CD14-positive monocyte (primary cell): ENCODE measurements around the gene PAX8. TPM values are rescaled to one million over a fixed set of nuclear protein-coding genes. Genes with fewer than 3 reads are reported as not detected.

Experiments
- DNase-seq, 3 donors: peaks; one replicate each; pipeline ENCODE4 v3.0.0-alpha.2; 2011 to 2022
- H2AFZ ChIP-seq: 2 replicates; pipeline ENCODE4 v1.6.0; 2012; ENCODE audit warnings: mild to moderate bottlenecking, low read depth, low read length, inconsistent platforms; ENCODE audit not compliant: insufficient read depth, poor library complexity, severe bottlenecking
- H3K27ac ChIP-seq, 2 donors: 1 replicate in 1 of 2; 2 replicates in 1 of 2; pipeline ENCODE4 v1.5.1; 2012 to 2013; ENCODE audit warnings: low read length in 2 of 2, control low read depth in 1 of 2, inconsistent platforms in 1 of 2, low read depth in 1 of 2, mild to moderate bottlenecking in 1 of 2
- H3K27me3 ChIP-seq, 2 donors: one replicate each; pipeline versions ENCODE4 v1.6.0 to v1.6.1; 2011 to 2013; ENCODE audit warnings: low read length in 2 of 2; ENCODE audit not compliant: control insufficient read depth in 2 of 2, insufficient read depth in 2 of 2
- H3K36me3 ChIP-seq, 2 donors: replicated peaks in 1 of 2; 1 replicate in 1 of 2; 2 replicates in 1 of 2; pipeline versions ENCODE4 v1.5.1 to v1.6.1; 2012 to 2013; ENCODE audit warnings: low read length in 2 of 2, control low read depth in 1 of 2, inconsistent platforms in 1 of 2, mild to moderate bottlenecking in 1 of 2; ENCODE audit not compliant: insufficient read depth in 2 of 2, control insufficient read depth in 1 of 2
- H3K4me1 ChIP-seq, 2 donors: 1 replicate in 1 of 2; 2 replicates in 1 of 2; pipeline versions ENCODE4 v1.5.1 to v1.6.1; 2012 to 2013; ENCODE audit warnings: low read length in 2 of 2, control low read depth in 1 of 2, inconsistent platforms in 1 of 2, mild to moderate bottlenecking in 1 of 2, moderate library complexity in 1 of 2; ENCODE audit not compliant: insufficient read depth in 2 of 2, control insufficient read depth in 1 of 2
- H3K4me2 ChIP-seq: replicated peaks from 2 replicates; pipeline ENCODE3; 2012; ENCODE audit warnings: low read length, moderate library complexity, mild to moderate bottlenecking; ENCODE audit not compliant: poor library complexity, severe bottlenecking; ENCODE audit errors: extremely low read depth
- H3K4me3 ChIP-seq, 3 experiments: fragments of 200-600 bp in 1 of 3; sonication (generic) in 1 of 3; replicated peaks in 1 of 3; 1 replicate in 2 of 3; 2 replicates in 1 of 3; pipeline ENCODE4 v1.5.1; 2011 to 2013; ENCODE audit warnings: low read length in 3 of 3, mild to moderate bottlenecking in 3 of 3, control low read depth in 2 of 3, low read depth in 2 of 3, inconsistent platforms in 1 of 3, moderate library complexity in 1 of 3
- H3K79me2 ChIP-seq: 2 replicates; pipeline ENCODE4 v1.6.0; 2012; ENCODE audit warnings: mild to moderate bottlenecking, control low read depth, inconsistent platforms, low read length, moderate library complexity; ENCODE audit not compliant: insufficient read depth
- H3K9ac ChIP-seq: 2 replicates; pipeline ENCODE4 v1.6.0; 2017; ENCODE audit warnings: low read length, mild to moderate bottlenecking; ENCODE audit not compliant: insufficient read depth, poor library complexity, severe bottlenecking
- H3K9me3 ChIP-seq, 2 donors: replicated peaks in 1 of 2; 1 replicate in 1 of 2; 2 replicates in 1 of 2; pipeline versions ENCODE4 v1.5.1 to v1.6.1; 2012 to 2013; ENCODE audit warnings: low read length in 2 of 2, control low read depth in 1 of 2; ENCODE audit not compliant: control insufficient read depth in 1 of 2, insufficient read depth in 1 of 2
- H4K20me1 ChIP-seq: 2 replicates; pipeline ENCODE4 v1.6.0; 2012; ENCODE audit warnings: mild to moderate bottlenecking, low read length, control low read depth, moderate library complexity; ENCODE audit not compliant: insufficient read depth
- H3K27ac Mint-ChIP-seq, 7 donors: one replicate each; pipeline ENCODE4 v1.8.0; 2020; ENCODE audit warnings: mild to moderate bottlenecking in 7 of 7, mixed read lengths in 7 of 7, moderate library complexity in 6 of 7, inconsistent platforms in 2 of 7
- H3K27me3 Mint-ChIP-seq, 3 donors: one replicate each; pipeline ENCODE4 v1.8.0; 2021 to 2022; ENCODE audit warnings: low read depth in 3 of 3, mild to moderate bottlenecking in 3 of 3, mixed read lengths in 3 of 3, moderate library complexity in 3 of 3, inconsistent platforms in 1 of 3
- H3K36me3 Mint-ChIP-seq, 2 donors: one replicate each; pipeline ENCODE4 v1.8.0; 2020; ENCODE audit warnings: mixed read lengths in 2 of 2, inconsistent platforms in 1 of 2, mild to moderate bottlenecking in 1 of 2
- H3K4me1 Mint-ChIP-seq: one replicate; pipeline ENCODE4 v1.8.0; 2020; ENCODE audit warnings: mild to moderate bottlenecking, mixed read lengths
- H3K4me3 Mint-ChIP-seq, 2 donors: one replicate each; pipeline ENCODE4 v1.8.0; 2020; ENCODE audit warnings: mild to moderate bottlenecking in 2 of 2, mixed read lengths in 2 of 2, moderate library complexity in 1 of 2
- H3K9me3 Mint-ChIP-seq, 7 donors: one replicate each; pipeline ENCODE4 v1.8.0; 2020 to 2022; ENCODE audit warnings: mixed read lengths in 7 of 7, mild to moderate bottlenecking in 6 of 7, moderate library complexity in 6 of 7, inconsistent platforms in 2 of 7
- WGBS: methylation state at CpG from one replicate; pipeline ENCODE4 v1.1.5; 2013; ENCODE audit warnings: missing lambda C conversion rate; ENCODE audit not compliant: insufficient coverage; 5-methylcytosine and 5-hydroxymethylcytosine counted together
- intact Hi-C, 2 donors: fragments of 100-400 bp; cut with micrococcal nuclease; formaldehyde crosslinking; loops; one replicate each; pipeline versions ENCODE4 v1.15.0 to v1.15.1; 2023
- polyA plus RNA-seq, 3 donors: library from polyadenylated mRNA; depleted of rRNA in 1 of 3; unstranded in 2 of 3; stranded (reverse) in 1 of 3; fragments of 300-500 nt in 2 of 3; fragments of >200 nt in 1 of 3; fragmentation: Illumina TruSeq in 2 of 3; gene quantifications; 1 replicate in 2 of 3; 2 replicates in 1 of 3; pipeline ENCODE4 v1.2.3, GENCODE V29; 2012 to 2021
- TF ChIP-seq, protein P1 (sequence below): fragments of 200-600 bp; IDR thresholded peaks from one replicate; pipeline ENCODE4 v1.8.0; 2022; ENCODE audit warnings: antibody characterized with exemption, mild to moderate bottlenecking

PAX8 gene
- polyA plus RNA-seq, 3 donors, result 0.26 to 0.47 (median 0.36) TPM

DNA sequence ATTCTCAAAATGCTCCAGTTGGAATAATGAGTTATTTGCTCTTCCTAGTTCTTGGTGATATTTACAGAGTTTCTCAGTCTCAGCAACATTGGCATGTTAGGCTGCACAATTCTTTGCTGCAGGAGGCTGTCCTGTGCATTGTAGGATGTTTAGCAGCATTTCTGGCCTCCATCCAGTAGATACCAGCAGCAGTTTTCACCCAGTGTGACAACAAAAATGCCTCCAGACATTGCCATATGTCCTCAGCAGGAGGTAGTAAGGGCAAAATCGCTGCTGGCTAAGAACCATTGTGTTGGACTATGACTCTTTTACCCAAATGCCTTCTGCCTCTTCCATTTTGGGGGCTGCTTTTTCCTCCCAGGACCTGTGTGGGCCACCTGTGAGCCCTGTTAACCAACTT lies 50.4 kb downstream of the PAX8 start:
- Histone ChIP-seq H3K4me1 (peaks cover 21 to 24% of the 10 kb centered on the region in 2 donors), H3K4me2 (no peak overlapping the region), H3K27me3 (no peaks in the 10 kb centered on the region), H3K79me2 (no peaks in the 10 kb centered on the region), H3K27ac (no peak overlapping the region), H3K9ac (no peak overlapping the region), H3K36me3 (no peaks in the 10 kb centered on the region), H4K20me1 (no peaks in the 10 kb centered on the region), H3K4me3 (no peak overlapping the region), H2AFZ (no peak overlapping the region), H3K9me3 (no peaks in the 10 kb centered on the region)
- Mint-ChIP-seq H3K4me1 (peaks cover 37% of the 10 kb centered on the region), H3K27me3 (peaks cover 0 to 4% (median 1%) of the 10 kb centered on the region in 3 donors), H3K36me3 (peaks cover 0 to 3% of the 10 kb centered on the region in 2 donors), H3K27ac (no peak overlapping the region), H3K4me3 (no peak overlapping the region), H3K9me3 (peaks cover 0 to 2% (median 0%) of the 10 kb centered on the region in 7 donors)
- WGBS, result 100% methylated on average over 1 of the region's 1 CpG
- TF ChIP-seq, protein P1, sequence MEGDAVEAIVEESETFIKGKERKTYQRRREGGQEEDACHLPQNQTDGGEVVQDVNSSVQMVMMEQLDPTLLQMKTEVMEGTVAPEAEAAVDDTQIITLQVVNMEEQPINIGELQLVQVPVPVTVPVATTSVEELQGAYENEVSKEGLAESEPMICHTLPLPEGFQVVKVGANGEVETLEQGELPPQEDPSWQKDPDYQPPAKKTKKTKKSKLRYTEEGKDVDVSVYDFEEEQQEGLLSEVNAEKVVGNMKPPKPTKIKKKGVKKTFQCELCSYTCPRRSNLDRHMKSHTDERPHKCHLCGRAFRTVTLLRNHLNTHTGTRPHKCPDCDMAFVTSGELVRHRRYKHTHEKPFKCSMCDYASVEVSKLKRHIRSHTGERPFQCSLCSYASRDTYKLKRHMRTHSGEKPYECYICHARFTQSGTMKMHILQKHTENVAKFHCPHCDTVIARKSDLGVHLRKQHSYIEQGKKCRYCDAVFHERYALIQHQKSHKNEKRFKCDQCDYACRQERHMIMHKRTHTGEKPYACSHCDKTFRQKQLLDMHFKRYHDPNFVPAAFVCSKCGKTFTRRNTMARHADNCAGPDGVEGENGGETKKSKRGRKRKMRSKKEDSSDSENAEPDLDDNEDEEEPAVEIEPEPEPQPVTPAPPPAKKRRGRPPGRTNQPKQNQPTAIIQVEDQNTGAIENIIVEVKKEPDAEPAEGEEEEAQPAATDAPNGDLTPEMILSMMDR, result no peak
- no peak for DNase-seq
- intact Hi-C loops, result no loop called here

DNA sequence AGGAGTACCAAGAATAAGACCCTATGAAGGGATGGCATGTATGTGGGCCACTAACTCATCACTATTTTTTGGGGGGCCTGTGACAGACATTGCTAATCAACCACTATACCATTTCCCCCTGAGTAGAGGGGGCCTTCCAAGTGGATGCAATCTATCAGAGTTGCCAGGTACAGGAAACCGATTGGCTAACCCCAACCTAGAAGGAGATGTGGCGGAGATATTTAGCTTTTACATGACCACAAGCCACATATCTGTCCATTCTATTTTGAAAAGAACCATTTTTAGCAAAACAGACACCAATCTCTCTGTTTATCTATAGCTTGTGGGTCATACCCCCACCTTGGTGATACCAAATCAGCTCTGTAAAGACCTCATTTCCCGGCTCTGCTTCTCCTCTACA lies 51.0 kb downstream of the PAX8 start:
- H4K20me1 ChIP-seq, result no peaks in the 10 kb centered on the region
- H3K27me3 Mint-ChIP-seq, result peaks cover 0 to 4% (median 1%) of the 10 kb centered on the region in 3 donors
- DNase-seq, result no peak
- intact Hi-C loops, result no loop called here
- no peaks in the 10 kb centered on the region for H3K36me3 ChIP-seq
- TF ChIP-seq, protein P1, result no peak
- no peak overlapping the region for H3K4me2 ChIP-seq
- WGBS, result 10% methylated on average over 1 of the region's 3 CpGs
- peaks cover 31% of the 10 kb centered on the region for H3K4me1 Mint-ChIP-seq
- H3K9me3 ChIP-seq, result no peaks in the 10 kb centered on the region
- H3K27ac ChIP-seq, result no peak overlapping the region
- H3K9ac ChIP-seq, result no peak overlapping the region
- peaks cover 20 to 23% of the 10 kb centered on the region in 2 donors for H3K4me1 ChIP-seq
- H3K27me3 ChIP-seq, result no peaks in the 10 kb centered on the region
- H3K4me3 ChIP-seq, result no peak overlapping the region
- H2AFZ ChIP-seq, result no peak overlapping the region
- no peaks in the 10 kb centered on the region for H3K79me2 ChIP-seq
- H3K36me3 Mint-ChIP-seq, result peaks cover 0 to 3% of the 10 kb centered on the region in 2 donors
- H3K27ac Mint-ChIP-seq, result no peak overlapping the region
- peaks cover 0 to 2% (median 0%) of the 10 kb centered on the region in 7 donors for H3K9me3 Mint-ChIP-seq
- no peak overlapping the region for H3K4me3 Mint-ChIP-seq
